Frontal cortex (tissue), 1 donor: ENCODE measurements around the gene AAMDC. TPM values are rescaled to one million over a fixed set of nuclear protein-coding genes. Genes with fewer than 3 reads are reported as not detected.

ENCODE experiments used
- small RNA-seq: library from RNA; depleted of rRNA; stranded (forward); fragments of <200 nt; gene quantifications from one replicate; pipeline ENCODE3, GENCODE V24; 2014
- total RNA-seq: library from RNA; depleted of rRNA; stranded (reverse); fragments of >200 nt; gene quantifications from one replicate; pipeline ENCODE4 v1.2.3, GENCODE V29; 2014

The AAMDC gene
- total RNA-seq, 1 donor from 2014 or later, result 3.7 TPM

Small RNA genes lying within 50 kb of the gene (small RNA-seq; reads per million reads assigned to genes)
- gene AP002812.4, result not detected

Other genes starting within 250 kb of the AAMDC start
- 4.9 TPM for gene AQP11, start 231.2 kb upstream of the AAMDC start, total RNA-seq
- 220 TPM for gene CLNS1A, start 183.3 kb upstream of the AAMDC start, total RNA-seq
- 151 TPM for gene RSF1, start 422 bp upstream of the AAMDC start, total RNA-seq
- 46.9 TPM for gene INTS4, start 173.5 kb downstream of the AAMDC start, total RNA-seq
- gene KCTD14, start 202.1 kb downstream of the AAMDC start, total RNA-seq, result 0.82 TPM
- not detected for gene THRSP, start 242.7 kb downstream of the AAMDC start, total RNA-seq